ENCODE measurements around the gene GOLGB1. TPM values are rescaled to one million over a fixed set of nuclear protein-coding genes. Genes with fewer than 3 reads are reported as not detected.

The GOLGB1 gene
- total and polyA plus RNA-seq, 2 of the 4 experiments (the other 2 are of a cell fraction): 13.3 to 30.3 TPM

DNA sequence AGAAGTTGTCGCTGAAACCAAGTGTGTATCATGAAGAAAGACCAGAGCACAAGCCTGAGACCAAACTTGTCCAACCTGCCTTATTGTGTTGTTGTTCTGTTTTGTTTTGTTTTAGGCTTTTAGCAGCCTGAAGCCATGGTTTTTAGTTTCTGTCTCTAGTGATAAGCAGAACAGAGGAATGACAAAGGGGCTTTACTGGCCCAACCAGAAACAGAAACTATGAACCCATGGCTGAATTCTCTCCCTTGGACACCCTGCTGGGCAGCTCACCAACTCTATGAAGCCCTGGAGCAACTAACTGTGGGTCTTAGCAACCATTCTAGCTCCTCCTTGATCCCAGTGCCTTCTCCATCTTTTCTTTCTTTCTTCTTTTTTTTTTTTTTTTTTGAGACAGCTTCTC is 119.2 kb downstream of the GOLGB1 start:
- no peak overlapping the region for H2BK120ac ChIP-seq (ENCODE audit: low read depth, low read length)
- no peak overlapping the region for H3K23ac ChIP-seq (ENCODE audit: low read depth, low read length)
- H4K5ac ChIP-seq (ENCODE audit: low read depth, low read length): no peak overlapping the region
- POLR2A ChIA-PET (ENCODE audit: unreplicated experiment): no interaction called here
- no peak overlapping the region for H3K4me3 ChIP-seq (ENCODE audit: insufficient read depth, low read depth, low read length)
- DNase-seq (no peak), ATAC-seq (ENCODE audit: low read depth) (no peak)
- H4K91ac ChIP-seq (ENCODE audit: insufficient read depth, low read depth, low read length): no peak overlapping the region
- H4K8ac ChIP-seq (ENCODE audit: low read depth in 2 of 2, low read length in 2 of 2): no peak overlapping the region
- no peak overlapping the region for H2BK5ac ChIP-seq (ENCODE audit: low read depth, low read length, poor library complexity, severe bottlenecking)
- H3K56ac ChIP-seq (ENCODE audit: extremely low read depth, insufficient read depth, low read length): no peak overlapping the region
- no peak overlapping the region for H2BK15ac ChIP-seq (ENCODE audit: low read depth, low read length)
- H3K27me3 ChIP-seq (ENCODE audit: control insufficient read depth, insufficient read depth, low read length): peaks cover 6% of the 10 kb centered on the region
- H3K36me3 ChIP-seq (ENCODE audit: control insufficient read depth, insufficient read depth, low read length): no peaks in the 10 kb centered on the region
- intact Hi-C loops (cut with micrococcal nuclease): no loop called here
- BruUV-seq (replicated peaks): no TSS peak
- no peaks in the 10 kb centered on the region for H3K9me3 ChIP-seq (ENCODE audit: control insufficient read depth, insufficient read depth, low read length)
- no peak overlapping the region for H2BK20ac ChIP-seq (ENCODE audit: low read depth, low read length)
- in situ Hi-C loops (cut with MboI; ENCODE audit: low sequenced_read_pairs): no loop called here
- dilution Hi-C loops (cut with HindIII; ENCODE audit: low sequenced_read_pairs, unreplicated experiment): no loop called here
- TF ChIP-seq RCOR1 (IDR thresholded peaks at IDR 0.05; ENCODE audit: insufficient replicate concordance, low read length): no peak
- H3K27ac ChIP-seq (ENCODE audit: insufficient read depth, low read length): no peak overlapping the region
- no peaks in the 10 kb centered on the region for H3K4me1 ChIP-seq (ENCODE audit: control insufficient read depth, insufficient read depth, low read length)
- no peak overlapping the region for H3K18ac ChIP-seq (ENCODE audit: low read depth, low read length)
- H4K20me1 ChIP-seq (ENCODE audit: insufficient read depth, low read length): no peaks in the 10 kb centered on the region
- no peak overlapping the region for H3K4ac ChIP-seq (ENCODE audit: low read depth, low read length)
- no peak overlapping the region for H2AK5ac ChIP-seq (ENCODE audit: low read depth, low read length)
- H3K9me1 ChIP-seq (ENCODE audit: insufficient read depth, low read length): no peaks in the 10 kb centered on the region
- CTCF ChIA-PET: no interaction called here
- H3K4me2 ChIP-seq (ENCODE audit: low read depth, low read length): no peak overlapping the region
- H2AFZ ChIP-seq (replicated peaks; ENCODE audit: low read length, poor library complexity): no peak overlapping the region
- no CpG with 5 or more reads among the region's 1 CpG for WGBS, 2 experiments (ENCODE audit: extremely low coverage in 2 of 2, insufficient read length in 1 of 2)
- H3K14ac ChIP-seq (replicated peaks; ENCODE audit: low read depth, low read length): no peak overlapping the region
- H2AK9ac ChIP-seq (replicated peaks; ENCODE audit: low read depth, low read length, poor library complexity): no peak overlapping the region
- no peak overlapping the region for H3K9ac ChIP-seq (ENCODE audit: low read depth, low read length)
- H3K79me1 ChIP-seq (ENCODE audit: low read depth in 1 of 2, low read length in 2 of 2): no peaks in the 10 kb centered on the region
